SK-N-SH treated with all-trans-retinoic acid at 6 μM for 48 hours (cell line): ENCODE results near the gene ABO.

Experiments used
- ARNTL ChIP-seq: fragments of 450-650 bp; formaldehyde crosslinking; IDR thresholded peaks from 2 replicates; pipeline ENCODE4 v1.5.0; 2020; ENCODE audit warnings: low read depth, mild to moderate bottlenecking, moderate library complexity, borderline replicate concordance
- BACH2 ChIP-seq: fragments of 250-450 bp; sonication (Bioruptor Pico); IDR thresholded peaks from 2 replicates; pipeline ENCODE4 v1.9.0; 2021; ENCODE audit warnings: mild to moderate bottlenecking, borderline replicate concordance
- CSDC2 ChIP-seq: fragments of 250-450 bp; sonication (Bioruptor Pico); IDR thresholded peaks from 2 replicates; pipeline ENCODE4 v1.5.0; 2020; ENCODE audit warnings: mild to moderate bottlenecking, moderate library complexity
- ISL1 ChIP-seq: fragments of 250-450 bp; sonication (Bioruptor Pico); IDR thresholded peaks from 2 replicates; pipeline ENCODE4 v2.1.2; 2022; ENCODE audit warnings: mild to moderate bottlenecking, moderate library complexity
- OSR1 ChIP-seq: fragments of 250-450 bp; sonication (Bioruptor Pico); IDR thresholded peaks from 2 replicates; pipeline ENCODE4 v1.8.0; 2022; ENCODE audit warnings: moderate library complexity, mild to moderate bottlenecking, inconsistent platforms
- PPARA ChIP-seq: fragments of 250-450 bp; sonication (Bioruptor Pico); IDR thresholded peaks from 2 replicates; pipeline ENCODE4 v1.5.0; 2020; ENCODE audit warnings: mild to moderate bottlenecking, borderline replicate concordance
- ZC3H10 ChIP-seq: fragments of 250-450 bp; sonication (Bioruptor Pico); IDR thresholded peaks from 2 replicates; pipeline ENCODE4 v1.5.1; 2021; ENCODE audit warnings: mild to moderate bottlenecking, moderate library complexity
- ZFP3 ChIP-seq: fragments of 250-450 bp; sonication (Bioruptor Pico); IDR thresholded peaks from 2 replicates; pipeline ENCODE4 v1.5.0; 2020; ENCODE audit warnings: mild to moderate bottlenecking, moderate library complexity
- ZNF565 ChIP-seq: fragments of 450-650 bp; formaldehyde crosslinking; conservative IDR thresholded peaks from 2 replicates; pipeline ENCODE4 v1.5.0; 2020; ENCODE audit warnings: low read depth, mild to moderate bottlenecking, moderate library complexity

GRCh38 chr9:133321411-133321935, 46.5 kb upstream of the ABO start:
- TF ChIP-seq CSDC2 (CRISPR knock-in tag) (no peak), OSR1 (CRISPR knock-in tag) (no peak), ARNTL (CRISPR knock-in tag) (no peak), ZNF565 (no peak), ZFP3 (CRISPR knock-in tag) (no peak), ISL1 (no peak), ZC3H10 (CRISPR knock-in tag) (no peak), BACH2 (CRISPR knock-in tag) (no peak), PPARA (no peak)
